ENCODE results near the gene ROCK2.

The ROCK2 gene

GRCh38 chr2:11348209-11348749 lies 3.8 kb upstream of the ROCK2 start:
- H3K4me3 ChIP-seq (ENCODE audit: low read length): no peak overlapping the region
- DNase-seq (ENCODE audit: low read depth): no peak
- TF ChIP-seq, protein P1, sequence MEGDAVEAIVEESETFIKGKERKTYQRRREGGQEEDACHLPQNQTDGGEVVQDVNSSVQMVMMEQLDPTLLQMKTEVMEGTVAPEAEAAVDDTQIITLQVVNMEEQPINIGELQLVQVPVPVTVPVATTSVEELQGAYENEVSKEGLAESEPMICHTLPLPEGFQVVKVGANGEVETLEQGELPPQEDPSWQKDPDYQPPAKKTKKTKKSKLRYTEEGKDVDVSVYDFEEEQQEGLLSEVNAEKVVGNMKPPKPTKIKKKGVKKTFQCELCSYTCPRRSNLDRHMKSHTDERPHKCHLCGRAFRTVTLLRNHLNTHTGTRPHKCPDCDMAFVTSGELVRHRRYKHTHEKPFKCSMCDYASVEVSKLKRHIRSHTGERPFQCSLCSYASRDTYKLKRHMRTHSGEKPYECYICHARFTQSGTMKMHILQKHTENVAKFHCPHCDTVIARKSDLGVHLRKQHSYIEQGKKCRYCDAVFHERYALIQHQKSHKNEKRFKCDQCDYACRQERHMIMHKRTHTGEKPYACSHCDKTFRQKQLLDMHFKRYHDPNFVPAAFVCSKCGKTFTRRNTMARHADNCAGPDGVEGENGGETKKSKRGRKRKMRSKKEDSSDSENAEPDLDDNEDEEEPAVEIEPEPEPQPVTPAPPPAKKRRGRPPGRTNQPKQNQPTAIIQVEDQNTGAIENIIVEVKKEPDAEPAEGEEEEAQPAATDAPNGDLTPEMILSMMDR (conservative IDR thresholded peaks at IDR 0.05; ENCODE audit: low read length): no peak

- TF ChIP-seq, protein P1 (conservative IDR thresholded peaks at IDR 0.05; ENCODE audit: low read length): no peak
- no peak for DNase-seq (ENCODE audit: low read depth)
Measured at GRCh38 chr2:11347403-11347959, 3.0 kb upstream of the ROCK2 start.

GRCh38 chr2:11346023-11346482 lies 1.6 kb upstream of the ROCK2 start:
- no peak for DNase-seq (ENCODE audit: low read depth)
- TF ChIP-seq, protein P1 (conservative IDR thresholded peaks at IDR 0.05; ENCODE audit: low read length): no peak
- H3K4me3 ChIP-seq (ENCODE audit: low read length): no peak overlapping the region

More at GRCh38 chr2:11347403-11347959, 3.0 kb upstream of the ROCK2 start:
- no peak overlapping the region for H3K4me3 ChIP-seq (ENCODE audit: low read length)

GRCh38 chr2:11344956-11345677 lies 681 bp upstream of the ROCK2 start:
- DNase-seq (ENCODE audit: low read depth): peak; percentile 96
- peak overlapping the region; percentile 78 for H3K4me3 ChIP-seq (ENCODE audit: low read length)
- TF ChIP-seq, protein P1 (conservative IDR thresholded peaks at IDR 0.05; ENCODE audit: low read length): no peak

GRCh38 chr2:11343650-11344341 lies 640 bp downstream of the ROCK2 start:
- TF ChIP-seq, protein P1 (conservative IDR thresholded peaks at IDR 0.05; ENCODE audit: low read length): no peak
- DNase-seq (ENCODE audit: low read depth): no peak
- H3K4me3 ChIP-seq (ENCODE audit: low read length): peak overlapping the region; percentile 78

GRCh38 chr2:11343368-11343649 lies 1.1 kb downstream of the ROCK2 start:
- peak overlapping the region; percentile 78 for H3K4me3 ChIP-seq (ENCODE audit: low read length)
- no peak for DNase-seq (ENCODE audit: low read depth)
- TF ChIP-seq, protein P1 (conservative IDR thresholded peaks at IDR 0.05; ENCODE audit: low read length): no peak

Measured in AG10803 (cell line).